GM21786 (cell line): Measurements from ENCODE around the gene TRAF3IP1.
"Not testable (repeated sequence)": the region's sequence is repeated elsewhere in the genome, so short reads cannot be mapped to it uniquely, and the experiment has no call there.

Experiments
- ATAC-seq: cut with Tn5 transposase; IDR thresholded peaks from one replicate; pipeline ENCODE4 v1.9.1; 2021; ENCODE audit not compliant: unreplicated experiment

The TRAF3IP1 gene

DNA sequence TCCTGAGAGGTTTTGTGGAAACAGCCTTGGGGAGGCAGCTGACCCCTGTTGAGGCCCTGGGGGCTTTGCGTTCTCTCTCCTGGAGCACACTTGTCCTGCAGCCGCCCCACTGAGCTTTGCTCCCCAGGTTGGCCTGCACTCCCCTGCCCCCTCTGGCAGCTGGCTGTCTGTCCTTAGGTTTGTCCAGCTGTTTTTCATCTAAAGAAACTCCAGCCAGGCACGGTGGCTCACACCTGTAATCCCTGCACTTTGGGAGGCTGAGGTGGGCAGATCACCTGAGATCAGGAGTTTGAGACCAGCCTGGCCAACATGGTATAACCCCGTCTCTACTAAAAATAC, 84.9 kb downstream of the TRAF3IP1 start:
- ATAC-seq, result not testable (repeated sequence)

DNA sequence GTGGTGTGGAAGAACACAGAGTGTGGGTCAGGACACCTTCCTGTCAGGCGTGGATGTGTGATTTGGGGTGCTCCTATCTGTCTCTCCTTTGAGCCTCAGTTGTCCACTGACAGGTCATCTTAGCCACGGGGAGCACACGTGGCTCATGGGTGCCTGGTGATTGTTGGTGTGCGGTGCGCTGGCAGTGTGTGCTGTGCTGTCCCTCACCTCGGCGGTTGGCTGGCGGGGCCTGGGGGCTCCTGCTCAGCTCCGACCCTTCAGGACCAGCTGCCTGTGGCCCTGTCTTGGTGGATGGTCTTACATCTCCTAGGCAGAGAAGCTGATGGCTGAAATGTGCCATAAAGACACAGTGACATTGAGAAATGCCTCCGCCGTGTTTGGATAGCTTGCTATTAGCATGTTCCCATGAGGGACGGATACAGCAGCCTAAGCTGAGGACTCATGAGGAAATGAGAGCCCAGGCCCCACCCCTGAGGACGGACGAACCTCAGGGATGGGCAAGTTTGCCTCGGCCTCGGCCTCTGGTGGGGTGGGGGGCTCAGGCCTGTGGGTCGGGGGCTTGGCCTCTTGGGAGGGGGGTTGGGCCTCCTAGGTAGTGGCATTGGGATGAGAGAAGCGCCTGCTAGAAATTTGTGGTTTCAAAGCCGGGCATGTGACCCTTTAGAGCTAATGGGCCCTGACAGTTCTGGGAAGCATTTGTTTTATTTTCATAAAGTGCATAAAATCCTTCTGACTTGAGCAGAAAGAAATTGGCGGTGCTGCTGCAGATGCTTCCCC, 86.1 kb downstream of the TRAF3IP1 start:
- ATAC-seq, result no peak

DNA sequence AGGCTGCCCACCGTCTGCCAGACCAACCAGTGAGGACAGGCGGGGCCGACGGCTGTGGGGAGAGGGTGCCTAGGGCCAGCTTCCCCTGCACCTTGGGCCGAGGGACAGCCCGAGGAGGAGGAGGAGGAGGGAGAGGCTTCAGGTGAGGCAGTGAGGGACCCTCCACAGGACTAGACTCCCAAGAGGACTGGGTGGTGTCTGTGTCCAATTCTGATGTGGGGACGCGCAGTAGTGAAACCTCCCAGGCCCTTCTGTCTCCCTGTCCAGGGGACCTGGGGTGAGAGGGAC, 86.6 kb downstream of the TRAF3IP1 start:
- ATAC-seq, result no peak

DNA sequence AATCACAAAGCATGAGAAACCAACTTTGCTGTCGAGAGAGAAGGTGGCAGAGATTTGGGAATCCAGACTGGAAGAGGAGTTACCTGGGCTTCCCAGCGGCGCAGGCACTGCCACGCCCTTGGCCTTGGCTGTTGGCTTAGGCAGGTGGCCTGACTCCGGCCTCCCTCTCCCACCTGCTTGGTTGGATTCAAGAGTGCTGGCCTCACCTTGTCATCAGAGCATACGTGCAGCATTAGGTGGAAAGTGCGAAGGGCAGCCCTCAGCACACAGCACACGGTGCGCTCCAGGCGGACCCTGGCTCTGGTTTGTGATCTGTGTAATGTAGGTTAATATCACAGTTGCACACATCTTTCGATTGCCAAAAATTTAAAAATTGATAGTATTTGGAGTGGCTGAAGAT, 87.2 kb downstream of the TRAF3IP1 start:
- ATAC-seq, result no peak

DNA sequence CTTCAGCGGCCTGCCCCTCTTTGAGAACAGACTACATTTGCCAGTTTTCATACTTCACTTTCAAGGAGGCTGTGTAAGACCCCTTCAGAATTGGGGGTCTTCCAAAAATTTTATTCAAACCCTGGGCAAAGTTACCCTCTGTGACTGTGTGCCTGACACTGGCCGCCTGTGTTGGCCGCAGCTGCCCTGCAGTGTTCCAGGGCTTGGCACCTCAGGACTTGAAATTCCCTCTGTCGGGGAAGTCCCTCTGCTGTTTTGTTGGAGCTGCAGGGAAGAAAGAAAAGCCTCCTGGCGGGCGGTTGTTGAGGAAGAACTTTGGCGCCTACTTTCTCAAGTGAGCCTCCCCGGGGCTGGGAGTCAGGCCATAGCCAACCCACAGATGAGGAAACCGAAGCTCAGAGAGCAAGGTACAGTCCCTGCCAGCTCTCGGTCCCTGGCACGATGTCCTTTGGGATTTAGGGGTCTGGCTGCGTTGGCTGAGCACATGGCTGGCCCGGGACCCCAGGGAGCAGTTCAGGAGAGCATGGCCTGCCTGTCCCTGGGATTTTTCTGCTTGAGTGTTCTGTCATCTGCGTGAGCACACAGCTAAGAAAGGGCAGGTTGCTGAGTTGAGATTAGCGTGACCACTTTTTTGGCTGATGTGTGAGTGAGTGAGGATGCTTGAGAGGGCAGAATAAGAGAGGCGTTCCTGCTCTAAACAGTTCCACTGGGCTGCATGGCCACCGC, 88.5 kb downstream of the TRAF3IP1 start:
- ATAC-seq, result no peak

DNA sequence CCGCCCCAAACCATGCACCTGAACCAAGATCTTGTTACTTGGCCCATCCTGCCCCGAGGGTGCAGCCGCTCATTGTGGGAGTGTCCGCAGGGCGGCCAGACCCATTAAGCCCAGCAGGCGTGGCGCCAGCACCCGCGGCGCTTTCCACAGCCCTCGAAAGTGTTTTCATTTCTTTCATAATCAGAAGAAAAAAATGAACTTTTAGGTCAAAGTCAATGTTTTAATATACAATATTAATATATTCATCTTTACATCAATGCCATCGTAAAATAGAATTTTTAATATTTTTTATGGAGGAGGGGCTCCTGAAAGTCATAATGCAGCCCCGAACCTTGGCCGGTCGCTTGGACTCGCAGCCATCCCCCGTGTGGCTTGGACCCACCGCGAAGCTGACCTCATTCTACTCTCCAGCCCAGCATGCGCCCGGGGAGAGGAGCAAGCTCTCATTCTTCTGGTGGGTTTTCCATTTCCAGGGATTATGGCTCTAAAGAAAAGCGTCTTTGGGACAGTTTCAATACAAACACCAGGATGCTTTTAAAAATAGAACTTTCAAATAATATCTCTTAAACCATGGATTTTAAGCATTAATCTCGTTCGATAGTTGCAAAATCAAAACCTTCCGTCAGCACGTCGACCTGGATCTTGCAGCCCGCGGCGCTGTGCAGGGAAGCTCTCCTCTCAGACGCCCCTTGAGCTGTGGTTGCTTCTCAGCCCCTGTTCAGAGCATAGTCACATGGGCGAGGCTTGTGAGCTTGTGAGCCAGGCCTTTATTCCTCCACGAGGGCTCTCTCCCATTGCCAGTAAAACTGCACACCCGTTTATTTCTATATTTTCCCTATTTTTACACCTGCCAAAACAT, 89.3 kb downstream of the TRAF3IP1 start:
- ATAC-seq, result no peak

DNA sequence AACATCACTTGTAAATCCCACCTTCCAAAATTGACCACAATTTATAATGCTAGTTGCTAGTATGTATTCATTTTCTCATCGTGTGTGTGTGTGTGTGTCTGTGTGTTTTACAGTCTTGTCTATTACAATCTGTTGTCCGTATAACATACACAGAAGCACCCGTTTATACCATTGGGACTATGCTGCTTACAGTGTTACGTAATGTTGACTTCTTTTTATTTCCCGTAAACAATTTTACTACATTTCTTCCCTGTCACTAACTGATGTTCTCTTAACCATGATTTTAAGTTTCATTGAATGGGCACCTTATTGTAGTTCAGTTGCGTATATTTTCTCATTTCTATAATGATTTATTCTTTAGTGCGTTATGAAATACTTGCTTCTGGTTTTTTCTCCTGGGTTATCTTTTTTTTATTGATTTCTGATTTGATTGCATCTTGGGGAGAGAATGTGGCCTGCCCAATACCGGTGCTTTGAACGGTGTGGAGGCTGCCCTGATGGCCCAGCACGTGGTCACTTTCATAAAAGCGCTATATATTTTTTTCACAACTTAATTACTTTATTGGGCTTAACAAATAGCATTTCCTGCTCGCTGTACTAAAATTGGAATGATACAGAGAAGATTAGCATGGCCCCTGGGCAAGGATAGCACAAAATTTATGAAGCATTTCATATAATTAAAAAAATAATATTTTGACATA, 91.9 kb downstream of the TRAF3IP1 start:
- no peak for ATAC-seq

DNA sequence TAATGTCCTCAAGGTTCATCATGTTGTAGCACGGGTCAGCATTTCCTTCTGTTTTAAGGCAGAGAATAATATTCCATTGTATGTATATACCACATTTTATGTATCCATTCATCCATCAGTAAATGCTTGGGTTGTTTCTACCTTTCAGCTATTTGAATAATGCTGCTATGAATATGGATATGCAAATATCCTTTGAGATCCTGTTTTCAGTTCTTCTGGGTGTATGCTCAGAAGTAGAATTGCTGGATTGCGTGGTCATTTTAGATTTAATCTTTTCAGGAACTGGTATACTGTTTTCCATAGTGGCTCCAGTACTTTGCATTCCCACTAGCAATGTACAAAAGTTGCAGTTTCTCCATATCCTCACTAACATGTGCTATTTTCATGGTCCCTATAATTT, 93.0 kb downstream of the TRAF3IP1 start:
- ATAC-seq, result no peak

DNA sequence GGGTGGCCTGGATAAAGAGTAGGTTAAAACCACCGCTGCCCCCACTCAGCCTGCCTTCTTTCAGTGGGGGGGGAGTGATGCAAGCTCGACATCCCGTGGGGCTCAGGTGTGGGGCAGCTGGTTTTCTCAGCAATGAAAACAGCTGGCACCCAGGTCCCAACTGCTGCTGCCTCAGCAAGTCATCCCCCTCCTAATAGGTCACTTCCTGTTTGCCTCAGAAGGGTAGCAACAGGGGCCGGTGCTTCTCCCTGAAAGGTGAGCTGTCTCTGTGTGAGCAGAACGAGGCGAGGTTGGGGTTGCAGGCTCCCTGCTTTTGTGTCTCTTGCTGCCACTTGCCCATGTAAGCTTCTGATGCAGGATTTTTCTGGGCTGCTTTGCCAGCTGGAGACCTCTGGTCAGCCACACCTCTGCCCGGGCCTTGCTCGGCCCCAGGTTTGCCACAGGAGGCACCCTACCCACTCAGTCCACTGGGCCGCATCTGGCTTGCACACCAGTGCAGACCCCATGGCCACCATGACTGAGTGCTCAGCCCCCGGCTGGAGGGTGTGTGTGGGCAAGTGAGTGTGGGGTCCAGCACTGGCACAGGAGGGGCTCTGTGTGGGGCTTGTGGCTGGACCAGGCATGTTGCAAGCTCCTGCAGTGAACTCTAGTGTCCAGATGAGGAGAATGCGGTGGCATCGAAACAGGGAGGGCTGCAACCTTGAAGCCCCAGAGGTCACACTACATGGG, 94.9 kb downstream of the TRAF3IP1 start:
- no peak for ATAC-seq

DNA sequence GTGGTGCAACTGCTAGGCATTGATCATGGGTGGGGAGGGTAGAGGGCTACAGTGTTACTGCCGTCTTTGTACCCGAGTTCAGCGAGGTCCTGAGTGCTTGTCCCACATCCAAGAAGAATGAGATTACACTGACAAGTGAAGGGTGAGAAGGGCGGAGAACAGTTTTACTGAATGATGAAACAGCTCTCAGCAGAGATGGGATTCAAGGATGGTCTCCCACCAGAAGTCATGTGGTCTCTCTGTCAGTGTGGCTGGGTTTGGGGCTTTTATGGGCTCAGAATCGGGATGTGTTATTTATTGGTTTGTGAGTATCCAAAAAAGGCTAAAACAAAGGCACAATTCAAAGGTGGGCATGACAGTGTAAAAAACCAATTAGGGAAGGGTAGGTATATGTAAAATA, 95.6 kb downstream of the TRAF3IP1 start:
- ATAC-seq, result no peak

DNA sequence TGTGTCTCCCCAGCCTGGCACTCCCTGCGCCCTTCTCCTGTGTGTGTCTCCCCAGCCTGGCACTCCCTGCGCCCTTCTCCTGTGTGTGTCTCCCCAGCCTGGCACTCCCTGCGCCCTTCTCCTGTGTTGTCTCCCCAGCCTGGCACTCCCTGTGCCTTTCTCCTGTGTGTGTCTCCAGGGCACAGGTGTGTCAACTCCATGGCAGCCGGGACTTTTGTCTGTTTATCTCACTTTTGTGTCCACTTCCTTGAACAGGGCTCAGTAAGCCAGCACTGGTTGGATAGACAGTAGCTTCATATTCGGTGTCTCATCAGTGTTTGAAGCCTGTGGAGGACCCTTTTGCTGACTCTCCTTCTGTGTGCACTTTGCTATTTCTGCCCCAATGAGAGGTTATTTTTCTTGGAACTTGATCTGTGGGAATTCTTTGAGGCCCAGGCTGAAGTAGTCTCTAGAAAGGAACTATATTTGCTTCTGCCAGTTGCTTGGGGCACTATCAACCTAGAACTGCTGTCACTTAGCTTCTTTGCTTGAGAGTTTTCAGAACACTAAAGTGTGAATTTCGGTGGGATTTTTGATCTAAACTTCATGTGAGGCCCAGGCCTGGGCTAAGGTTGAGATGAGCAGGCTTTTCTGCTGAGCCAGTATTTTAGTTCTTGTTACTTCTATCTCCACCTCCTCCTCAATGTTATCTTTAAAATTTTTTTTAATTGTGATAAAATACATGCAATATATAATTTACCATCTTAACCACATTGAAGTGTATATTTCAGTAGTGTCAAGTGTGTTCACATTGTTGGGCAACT, 98.1 kb downstream of the TRAF3IP1 start:
- ATAC-seq, result no peak

DNA sequence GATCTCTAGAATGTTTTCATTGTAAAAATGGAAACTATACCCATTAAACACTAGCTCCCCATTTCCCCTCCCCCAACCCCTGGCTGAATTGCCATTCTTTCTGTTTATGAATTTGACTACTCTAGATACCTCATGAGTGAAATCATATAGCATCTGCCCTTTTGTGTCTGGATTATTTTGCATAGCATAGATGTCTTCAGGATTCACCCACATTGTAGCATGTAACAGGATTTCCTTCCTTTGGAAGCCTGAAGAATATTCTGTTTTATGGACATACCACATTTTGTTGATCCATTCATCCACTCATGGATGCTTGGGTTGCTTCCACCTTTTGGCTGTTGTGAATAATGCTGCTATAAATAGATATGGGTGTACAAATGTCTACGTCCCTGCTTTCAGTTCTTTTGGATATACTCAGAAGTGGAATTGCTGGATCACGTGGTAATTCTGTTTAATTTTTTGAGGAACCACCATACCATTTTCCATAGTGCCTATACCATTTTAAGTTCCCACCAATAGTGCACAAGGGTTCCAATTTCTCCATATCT, 98.8 kb downstream of the TRAF3IP1 start:
- ATAC-seq, result no peak

DNA sequence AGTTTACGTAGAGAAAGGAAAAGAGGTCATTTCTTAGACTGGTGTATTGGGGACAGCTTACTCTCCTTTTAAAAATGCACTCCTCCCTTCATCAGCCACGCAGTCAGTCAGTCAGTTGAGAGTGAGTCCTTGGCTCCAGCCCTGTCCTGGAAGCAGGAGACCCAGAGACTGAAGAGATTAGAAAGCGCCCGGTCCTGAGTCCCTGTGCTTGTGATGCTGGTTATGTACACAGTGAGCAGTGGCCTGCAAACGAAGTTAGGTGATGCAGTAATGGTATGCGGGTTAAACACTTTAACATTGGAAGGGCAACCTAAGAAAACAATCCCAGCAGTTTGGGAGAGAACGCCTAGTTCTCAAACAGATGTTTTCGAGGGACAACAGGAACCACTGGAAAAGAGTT, 100.1 kb downstream of the TRAF3IP1 start:
- no peak for ATAC-seq

DNA sequence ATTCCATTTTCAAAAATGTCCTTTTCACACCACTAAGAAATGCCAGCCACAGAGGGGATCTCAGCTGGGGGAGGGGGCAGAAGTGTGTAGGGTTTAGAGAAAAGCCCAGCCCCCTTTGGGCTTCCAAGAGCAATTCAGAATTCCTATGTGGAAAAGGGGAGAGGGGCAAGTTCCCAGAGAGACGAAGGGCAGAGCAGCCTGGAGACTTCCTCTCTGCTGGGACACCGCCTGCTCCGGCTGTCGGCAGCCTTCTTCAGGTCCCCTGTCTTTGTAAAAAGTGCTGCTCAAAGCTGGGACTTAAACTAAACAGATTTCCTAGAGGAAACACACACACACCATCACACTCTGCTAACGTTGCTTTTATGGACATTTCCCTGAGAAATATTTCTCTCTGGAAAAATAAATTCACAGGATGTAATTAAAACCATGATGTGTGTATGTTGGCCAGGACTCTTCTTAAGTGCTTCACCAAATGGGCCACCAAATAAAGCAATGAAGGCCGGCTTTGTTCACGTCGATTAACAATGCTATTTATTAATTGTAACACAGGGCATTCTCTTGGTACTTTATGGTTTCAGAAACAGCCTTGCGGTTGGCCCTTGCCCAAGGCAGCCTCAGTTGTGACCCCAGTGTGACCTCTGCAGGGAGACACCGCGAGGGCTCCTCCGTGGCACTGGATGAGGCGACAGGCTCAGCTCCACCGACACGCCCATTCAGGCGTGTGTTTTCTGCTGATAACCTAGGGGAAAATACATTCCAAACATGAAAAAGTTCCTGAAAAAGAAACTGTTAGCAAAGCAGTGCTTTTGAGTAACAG, 100.8 kb downstream of the TRAF3IP1 start:
- ATAC-seq, result no peak

DNA sequence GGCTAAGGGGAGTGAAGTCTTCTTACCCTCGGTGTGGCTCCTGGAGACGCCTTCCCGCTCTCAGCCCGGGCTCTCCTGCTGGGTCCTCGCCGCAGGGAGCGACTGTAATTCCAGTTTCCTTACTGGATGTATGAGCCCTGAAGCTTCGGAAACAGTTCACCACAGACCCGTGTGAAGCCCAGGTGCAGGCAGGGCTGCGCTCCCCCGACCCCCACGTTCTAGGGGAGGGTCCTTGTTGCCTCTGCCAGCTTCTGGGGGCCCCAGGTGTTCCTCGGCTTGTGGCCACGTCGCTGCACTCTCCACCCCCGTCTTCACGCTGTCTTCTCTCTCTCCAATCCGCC, 101.3 kb downstream of the TRAF3IP1 start:
- no peak for ATAC-seq

DNA sequence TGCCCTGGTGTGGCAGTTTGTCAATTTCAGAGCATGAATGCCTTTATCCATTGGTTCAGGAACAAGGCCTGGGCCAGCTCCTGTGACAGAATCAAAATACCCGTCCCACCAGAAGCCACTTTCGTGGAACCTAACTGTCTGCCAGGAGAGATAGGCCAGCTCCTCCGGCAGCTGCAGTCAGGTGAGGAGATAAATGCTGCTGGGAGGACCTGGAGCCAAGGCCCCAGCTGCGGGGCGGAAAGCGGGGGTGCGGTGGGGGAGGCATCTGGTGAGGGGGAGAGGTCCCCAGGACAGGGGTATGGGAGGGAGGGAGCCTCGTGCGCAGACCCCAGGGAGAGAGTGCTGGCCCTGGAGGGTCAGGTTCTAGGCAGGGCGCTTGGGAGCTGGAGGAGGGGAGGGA, 102.0 kb downstream of the TRAF3IP1 start:
- ATAC-seq, result no peak

DNA sequence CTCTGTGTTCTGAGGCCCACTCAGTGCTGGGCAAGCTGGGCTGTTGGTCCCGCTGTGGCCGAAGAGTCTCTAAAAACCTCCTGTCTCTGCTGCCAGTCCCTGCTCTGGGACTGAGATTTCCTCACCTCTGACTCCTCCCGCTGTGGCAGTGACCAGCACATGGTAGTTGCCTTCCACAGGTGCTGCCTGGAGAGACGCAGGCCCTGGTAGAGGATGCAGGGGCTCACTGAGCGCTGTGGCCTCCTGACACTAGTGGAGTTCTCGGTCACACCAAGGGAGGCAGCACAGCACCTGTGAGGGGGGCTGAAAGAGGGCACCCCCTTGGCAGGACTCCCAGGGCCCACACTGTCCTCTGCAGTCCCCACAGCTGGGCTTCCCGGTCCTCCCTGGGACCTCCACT, 102.6 kb downstream of the TRAF3IP1 start:
- no peak for ATAC-seq

DNA sequence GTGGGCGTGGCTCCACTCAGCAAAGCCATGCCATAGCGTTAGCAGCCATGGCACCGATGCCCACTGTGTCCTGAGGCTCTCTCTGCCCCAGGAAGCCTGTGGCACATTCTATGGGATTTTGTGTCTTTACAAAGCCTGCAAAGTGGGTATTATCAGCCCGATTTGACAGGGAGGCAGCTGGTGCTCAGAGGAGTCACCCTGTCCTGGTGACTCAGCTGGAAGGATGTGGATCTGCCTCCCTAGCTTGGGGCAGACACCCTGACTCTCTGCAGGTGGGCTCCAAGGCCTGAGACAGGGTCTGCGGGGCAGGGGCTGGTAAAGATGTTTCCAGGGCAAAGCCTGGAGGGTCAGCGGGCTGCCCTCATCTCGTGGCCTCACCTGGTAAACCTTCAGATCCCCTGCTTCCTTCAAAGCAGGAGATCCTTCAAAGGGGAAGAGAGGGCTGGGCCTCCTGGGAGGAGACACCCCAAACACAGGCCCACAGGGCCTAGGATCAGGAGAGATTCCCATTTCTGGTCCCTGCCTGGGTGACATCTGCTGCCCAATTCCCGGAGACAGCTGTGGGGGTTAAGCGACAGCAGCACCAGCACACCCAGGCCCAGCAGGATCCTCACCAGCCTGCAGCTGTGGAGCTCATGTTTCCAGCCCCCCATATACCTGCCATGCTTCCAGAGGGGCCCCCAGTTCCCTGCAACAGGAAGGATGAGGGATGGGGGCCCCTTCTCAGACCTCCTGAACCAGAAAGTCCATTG, 103.4 kb downstream of the TRAF3IP1 start:
- no peak for ATAC-seq
